DND-41 (cell line): ENCODE measurements around the gene SEC31A.

Experiments
- CTCF ChIP-seq: IDR thresholded peaks from 2 replicates; pipeline ENCODE4 v1.5.1; 2012; ENCODE audit warnings: borderline replicate concordance, low read length, moderate library complexity, mild to moderate bottlenecking; ENCODE audit not compliant: poor library complexity, severe bottlenecking; ENCODE audit errors: extremely low read depth
- EZH2 ChIP-seq: IDR thresholded peaks from 3 replicates; pipeline ENCODE4 v1.6.1; 2012; ENCODE audit warnings: borderline replicate concordance, low read depth, mild to moderate bottlenecking, moderate library complexity, low read length, inconsistent platforms; ENCODE audit not compliant: severe bottlenecking

- no peak for TF ChIP-seq CTCF
- TF ChIP-seq EZH2: no peak
These were observed 38.1 kb downstream of the SEC31A start for GRCh38 chr4:82852751-82853285.
